ENCODE data around the gene NR2F1-AS1. TPM values are rescaled to one million over a fixed set of nuclear protein-coding genes. Genes with fewer than 3 reads are reported as not detected.

The NR2F1-AS1 gene
- total RNA-seq, 1 donor from 2014 or later = not detected

- no peak for ATAC-seq (ENCODE audit: low read depth)
- TF ChIP-seq CTCF (IDR thresholded peaks at IDR 0.05) = no peak
- Mint-ChIP-seq H3K9me3 (no peaks in the 10 kb centered on the region), H3K36me3 (ENCODE audit: low read depth) (peaks cover 3% of the 10 kb centered on the region), H3K4me3 (no peak overlapping the region), H3K27me3 (peaks cover 33% of the 10 kb centered on the region), H3K4me1 (peaks cover 31% of the 10 kb centered on the region), H3K27ac (no peak overlapping the region)
- ChIA-PET CTCF (no interaction called here), POLR2A (no interaction called here)
- intact Hi-C loops (cut with micrococcal nuclease) = loop anchor here (5.0 to 10.0 kb wide), 2 partner anchors 39 to 1271 kb away; no protein-coding TSS in a partner anchor
- DNase-seq = no peak
Observed at GRCh38 chr5:93583439-93583767, 2.4 kb upstream of the NR2F1-AS1 start.

GRCh38 chr5:93582677-93583438 lies 1.8 kb upstream of the NR2F1-AS1 start, which contains the start of gene NR2F1:
Gene NR2F1, plus strand, starts transcription at chr5:93583222. Its CDS starts 1,802 bp downstream, at chr5:93585024.
- H3K4me3 Mint-ChIP-seq = no peak within 1 kb of the TSS
- no peak within 1 kb of the TSS for H3K27ac Mint-ChIP-seq
- H3K9me3 Mint-ChIP-seq = no peaks in the 10 kb centered on the region
- peaks cover 34% of the 10 kb centered on the region for H3K4me1 Mint-ChIP-seq
- TF ChIP-seq CTCF (IDR thresholded peaks at IDR 0.05) = no peak
- POLR2A ChIA-PET = no interaction called here
- intact Hi-C loops (cut with micrococcal nuclease) = loop anchor here (5.0 to 10.0 kb wide), 2 partner anchors 39 to 1272 kb away; no protein-coding TSS in a partner anchor
- ATAC-seq (ENCODE audit: low read depth) (no peak), DNase-seq (no peak)
- peaks cover 3% of the 10 kb centered on the region for H3K36me3 Mint-ChIP-seq (ENCODE audit: low read depth)
- peaks cover 34% of the 10 kb centered on the region for H3K27me3 Mint-ChIP-seq
- CTCF ChIA-PET = interaction anchor here (0.7 kb wide), 1 partner anchor 327 kb away, joined by 3 read pairs; no protein-coding TSS in a partner anchor

GRCh38 chr5:93582167-93582462 lies 1.1 kb upstream of the NR2F1-AS1 start:
- ChIA-PET POLR2A (no interaction called here), CTCF (interaction anchor here (0.7 kb wide), 1 partner anchor 328 kb away, joined by 3 read pairs; no protein-coding TSS in a partner anchor)
- peaks cover 34% of the 10 kb centered on the region for H3K27me3 Mint-ChIP-seq
- no peak overlapping the region for H3K27ac Mint-ChIP-seq
- no peak for DNase-seq
- H3K9me3 Mint-ChIP-seq = no peaks in the 10 kb centered on the region
- TF ChIP-seq CTCF (IDR thresholded peaks at IDR 0.05) = no peak
- no peak for ATAC-seq (ENCODE audit: low read depth)
- intact Hi-C loops (cut with micrococcal nuclease) = loop anchor here (5.0 to 10.0 kb wide), 2 partner anchors 40 to 1273 kb away; no protein-coding TSS in a partner anchor
- no peaks in the 10 kb centered on the region for H3K36me3 Mint-ChIP-seq (ENCODE audit: low read depth)
- peaks cover 34% of the 10 kb centered on the region for H3K4me1 Mint-ChIP-seq
- no peak overlapping the region for H3K4me3 Mint-ChIP-seq

GRCh38 chr5:93580063-93580926 lies 724 bp downstream of the NR2F1-AS1 start:
- TF ChIP-seq CTCF (IDR thresholded peaks at IDR 0.05) = no peak
- Mint-ChIP-seq H3K27me3 (peaks cover 41% of the 10 kb centered on the region), H3K4me3 (peak overlapping the region; percentile 80), H3K9me3 (no peaks in the 10 kb centered on the region), H3K36me3 (ENCODE audit: low read depth) (no peaks in the 10 kb centered on the region), H3K27ac (peak overlapping the region; percentile 16), H3K4me1 (peaks cover 25% of the 10 kb centered on the region)
- ChIA-PET POLR2A (no interaction called here), CTCF (no interaction called here)
- intact Hi-C loops (cut with micrococcal nuclease) = loop anchor here (1.0 to 10.0 kb wide), 5 partner anchors 8 to 1275 kb away; no protein-coding TSS in a partner anchor
- DNase-seq (no peak), ATAC-seq (ENCODE audit: low read depth) (peak; percentile 29)

GRCh38 chr5:93579692-93580062 lies 1.3 kb downstream of the NR2F1-AS1 start:
- H3K9me3 Mint-ChIP-seq = no peaks in the 10 kb centered on the region
- TF ChIP-seq CTCF (IDR thresholded peaks at IDR 0.05) = no peak
- peak overlapping the region; percentile 80 for H3K4me3 Mint-ChIP-seq
- ATAC-seq (ENCODE audit: low read depth) = no peak
- intact Hi-C loops (cut with micrococcal nuclease) = loop anchor here (1.0 to 10.0 kb wide), 5 partner anchors 7 to 1275 kb away; no protein-coding TSS in a partner anchor
- peaks cover 46% of the 10 kb centered on the region for H3K27me3 Mint-ChIP-seq
- peaks cover 23% of the 10 kb centered on the region for H3K4me1 Mint-ChIP-seq
- no peaks in the 10 kb centered on the region for H3K36me3 Mint-ChIP-seq (ENCODE audit: low read depth)
- POLR2A ChIA-PET = no interaction called here
- CTCF ChIA-PET = no interaction called here
- no peak overlapping the region for H3K27ac Mint-ChIP-seq
- no peak for DNase-seq

All from activated B cell treated with CpG ODN at 0.5 μM for 24 hours (primary cell).